Inferior parietal cortex (tissue), 1 donor: ENCODE measurements around the gene LRRC55.
"Not testable (repeated sequence)": the region's sequence is repeated elsewhere in the genome, so short reads cannot be mapped to it uniquely, and the experiment has no call there.

Experiments used
- DNase-seq: peaks from one replicate; pipeline ENCODE4 v3.0.0-alpha.2; 2016; ENCODE audit errors: extremely low spot score

LRRC55 gene

GRCh38 chr11:57161351-57161750 is 20.4 kb upstream of the LRRC55 start:
- DNase-seq, result no peak

GRCh38 chr11:57162179-57162898 is 19.4 kb upstream of the LRRC55 start:
- DNase-seq, result no peak

- DNase-seq, result peak; percentile 43
Measured at GRCh38 chr11:57163160-57163868, 18.4 kb upstream of the LRRC55 start.

GRCh38 chr11:57164317-57164716 is 17.4 kb upstream of the LRRC55 start:
- no peak for DNase-seq

GRCh38 chr11:57167125-57167846 is 14.5 kb upstream of the LRRC55 start:
- no peak for DNase-seq

- not testable (repeated sequence) for DNase-seq
Measured at GRCh38 chr11:57169732-57170313, 11.9 kb upstream of the LRRC55 start.

- DNase-seq, result no peak
Measured at GRCh38 chr11:57172031-57172430, 9.7 kb upstream of the LRRC55 start.

GRCh38 chr11:57174656-57175055 is 7.1 kb upstream of the LRRC55 start:
- DNase-seq, result no peak

- no peak for DNase-seq
Measured at GRCh38 chr11:57175478-57175877, 6.3 kb upstream of the LRRC55 start.

GRCh38 chr11:57178334-57178733 is 3.4 kb upstream of the LRRC55 start:
- no peak for DNase-seq

- no peak for DNase-seq
Measured at GRCh38 chr11:57179681-57180080, 2.1 kb upstream of the LRRC55 start.

- no peak for DNase-seq
Measured at GRCh38 chr11:57180081-57180561, 1.6 kb upstream of the LRRC55 start.

GRCh38 chr11:57180964-57181363 is 789 bp upstream of the LRRC55 start:
- no peak for DNase-seq

- no peak for DNase-seq
Measured at GRCh38 chr11:57182896-57183295, 1.1 kb downstream of the LRRC55 start.

- DNase-seq, result no peak
Measured at GRCh38 chr11:57190548-57190947, 8.8 kb downstream of the LRRC55 start.

GRCh38 chr11:57191311-57192219 is 9.8 kb downstream of the LRRC55 start:
- DNase-seq, result no peak

- DNase-seq, result no peak
Measured at GRCh38 chr11:57192316-57192715, 10.6 kb downstream of the LRRC55 start.

GRCh38 chr11:57196596-57196995 is 14.8 kb downstream of the LRRC55 start:
- DNase-seq, result no peak

- DNase-seq, result no peak
Measured at GRCh38 chr11:57197762-57198161, 16.0 kb downstream of the LRRC55 start.

- DNase-seq, result no peak
Measured at GRCh38 chr11:57199330-57199729, 17.6 kb downstream of the LRRC55 start.

- DNase-seq, result no peak
Measured at GRCh38 chr11:57200917-57201316, 19.2 kb downstream of the LRRC55 start.
